ENCODE data around the gene PARD3. TPM values are rescaled to one million over a fixed set of nuclear protein-coding genes. Genes with fewer than 3 reads are reported as not detected.

The PARD3 gene
- polyA plus RNA-seq, 6 donors from 2014 or later: 0.05 to 0.36 (median 0.16) TPM; not detected in 3

GRCh38 chr10:34489973-34490745 lies 324.9 kb downstream of the PARD3 start:
- DNase-seq (no peak), ATAC-seq (ENCODE audit: low read depth in 2 of 2) (no peak)
- Mint-ChIP-seq H3K4me1 (no peaks in the 10 kb centered on the region), H3K9me3 (no peaks in the 10 kb centered on the region), H3K36me3 (no peaks in the 10 kb centered on the region), H3K27me3 (no peaks in the 10 kb centered on the region), H3K4me3 (no peak overlapping the region), H3K27ac (no peak overlapping the region)

- Mint-ChIP-seq H3K4me3 (no peak overlapping the region), H3K27ac (no peak overlapping the region), H3K9me3 (peaks cover 0 to 2% (median 0%) of the 10 kb centered on the region in 7 donors), H3K36me3 (no peaks in the 10 kb centered on the region), H3K4me1 (no peaks in the 10 kb centered on the region), H3K27me3 (no peaks in the 10 kb centered on the region)
- ATAC-seq (ENCODE audit: low read depth in 2 of 2) (no peak), DNase-seq (no peak)
These were observed 325.7 kb downstream of the PARD3 start for GRCh38 chr10:34489411-34489810.

GRCh38 chr10:34488476-34489130 lies 326.5 kb downstream of the PARD3 start:
- H3K9me3 Mint-ChIP-seq: peaks cover 0 to 2% (median 0%) of the 10 kb centered on the region in 7 donors
- DNase-seq (no peak), ATAC-seq (ENCODE audit: low read depth in 2 of 2) (no peak)
- H3K4me3 Mint-ChIP-seq: no peak overlapping the region
- H3K4me1 Mint-ChIP-seq: no peaks in the 10 kb centered on the region
- no peaks in the 10 kb centered on the region for H3K27me3 Mint-ChIP-seq
- H3K27ac Mint-ChIP-seq: peak overlapping the region in 1 of 6 donors; percentile 18
- H3K36me3 Mint-ChIP-seq: no peaks in the 10 kb centered on the region

GRCh38 chr10:34486008-34486407 lies 329.1 kb downstream of the PARD3 start:
- H3K4me1 Mint-ChIP-seq: no peaks in the 10 kb centered on the region
- H3K27me3 Mint-ChIP-seq: no peaks in the 10 kb centered on the region
- DNase-seq (no peak), ATAC-seq (ENCODE audit: low read depth in 2 of 2) (no peak)
- H3K9me3 Mint-ChIP-seq: peaks cover 0 to 2% (median 0%) of the 10 kb centered on the region in 7 donors
- H3K4me3 Mint-ChIP-seq: no peak overlapping the region
- H3K27ac Mint-ChIP-seq: no peak overlapping the region
- no peaks in the 10 kb centered on the region for H3K36me3 Mint-ChIP-seq

GRCh38 chr10:34484164-34484563 lies 330.9 kb downstream of the PARD3 start:
- Mint-ChIP-seq H3K4me1 (no peaks in the 10 kb centered on the region), H3K27ac (peak overlapping the region in 1 of 6 donors; percentile 51), H3K9me3 (peaks cover 0 to 2% (median 0%) of the 10 kb centered on the region in 7 donors), H3K27me3 (no peaks in the 10 kb centered on the region), H3K4me3 (no peak overlapping the region), H3K36me3 (no peaks in the 10 kb centered on the region)
- DNase-seq: no peak
- no peak for ATAC-seq (ENCODE audit: low read depth in 2 of 2)

- ATAC-seq (ENCODE audit: low read depth in 2 of 2): no peak
- H3K27ac Mint-ChIP-seq: no peak overlapping the region
- no peaks in the 10 kb centered on the region for H3K36me3 Mint-ChIP-seq
- DNase-seq: no peak
- H3K9me3 Mint-ChIP-seq: peaks cover 0 to 2% (median 0%) of the 10 kb centered on the region in 7 donors
- H3K27me3 Mint-ChIP-seq: no peaks in the 10 kb centered on the region
- H3K4me1 Mint-ChIP-seq: no peaks in the 10 kb centered on the region
- H3K4me3 Mint-ChIP-seq: no peak overlapping the region
These were observed 334.8 kb downstream of the PARD3 start for GRCh38 chr10:34480345-34480744.

- Mint-ChIP-seq H3K27me3 (no peaks in the 10 kb centered on the region), H3K9me3 (no peaks in the 10 kb centered on the region), H3K4me3 (no peak overlapping the region), H3K4me1 (no peaks in the 10 kb centered on the region), H3K36me3 (no peaks in the 10 kb centered on the region), H3K27ac (no peak overlapping the region)
- DNase-seq: no peak
- no peak for ATAC-seq (ENCODE audit: low read depth in 2 of 2)
These were observed 335.4 kb downstream of the PARD3 start for GRCh38 chr10:34479520-34480179.

GRCh38 chr10:34477249-34477648 lies 337.8 kb downstream of the PARD3 start:
- DNase-seq (no peak), ATAC-seq (ENCODE audit: low read depth in 2 of 2) (no peak)
- Mint-ChIP-seq H3K4me1 (no peaks in the 10 kb centered on the region), H3K27ac (no peak overlapping the region), H3K36me3 (no peaks in the 10 kb centered on the region), H3K4me3 (no peak overlapping the region), H3K9me3 (no peaks in the 10 kb centered on the region), H3K27me3 (no peaks in the 10 kb centered on the region)

- Mint-ChIP-seq H3K36me3 (no peaks in the 10 kb centered on the region), H3K4me1 (no peaks in the 10 kb centered on the region), H3K4me3 (no peak overlapping the region), H3K9me3 (no peaks in the 10 kb centered on the region), H3K27ac (no peak overlapping the region), H3K27me3 (no peaks in the 10 kb centered on the region)
- DNase-seq (no peak), ATAC-seq (ENCODE audit: low read depth in 2 of 2) (no peak)
These were observed 338.5 kb downstream of the PARD3 start for GRCh38 chr10:34476608-34477007.

GRCh38 chr10:34475786-34476185 lies 339.3 kb downstream of the PARD3 start:
- Mint-ChIP-seq H3K9me3 (no peaks in the 10 kb centered on the region), H3K4me3 (no peak overlapping the region), H3K27me3 (no peaks in the 10 kb centered on the region), H3K36me3 (no peaks in the 10 kb centered on the region), H3K4me1 (no peaks in the 10 kb centered on the region), H3K27ac (no peak overlapping the region)
- ATAC-seq (ENCODE audit: low read depth in 2 of 2) (no peak), DNase-seq (no peak)

GRCh38 chr10:34475274-34475646 lies 339.8 kb downstream of the PARD3 start:
- no peaks in the 10 kb centered on the region for H3K4me1 Mint-ChIP-seq
- H3K9me3 Mint-ChIP-seq: no peaks in the 10 kb centered on the region
- H3K27me3 Mint-ChIP-seq: no peaks in the 10 kb centered on the region
- DNase-seq (no peak), ATAC-seq (ENCODE audit: low read depth in 2 of 2) (no peak)
- H3K4me3 Mint-ChIP-seq: no peak overlapping the region
- H3K36me3 Mint-ChIP-seq: no peaks in the 10 kb centered on the region
- no peak overlapping the region for H3K27ac Mint-ChIP-seq

- Mint-ChIP-seq H3K4me3 (no peak overlapping the region), H3K27ac (no peak overlapping the region), H3K4me1 (no peaks in the 10 kb centered on the region), H3K27me3 (no peaks in the 10 kb centered on the region), H3K36me3 (no peaks in the 10 kb centered on the region), H3K9me3 (peaks cover 0 to 1% (median 0%) of the 10 kb centered on the region in 7 donors)
- DNase-seq (no peak), ATAC-seq (ENCODE audit: low read depth in 2 of 2) (no peak)
These were observed 340.4 kb downstream of the PARD3 start for GRCh38 chr10:34474555-34475273.

- Mint-ChIP-seq H3K4me1 (no peaks in the 10 kb centered on the region), H3K4me3 (no peak overlapping the region), H3K9me3 (peaks cover 0 to 1% (median 0%) of the 10 kb centered on the region in 7 donors), H3K27me3 (no peaks in the 10 kb centered on the region), H3K36me3 (no peaks in the 10 kb centered on the region), H3K27ac (no peak overlapping the region)
- no peak for ATAC-seq (ENCODE audit: low read depth in 2 of 2)
- no peak for DNase-seq
These were observed 341.1 kb downstream of the PARD3 start for GRCh38 chr10:34474009-34474376.

Data from naive B cell (primary cell).